ENCODE data around the gene GREB1.

GREB1 gene

GRCh38 chr2:11533278-11534070 is at the start of gene GREB1:
Gene GREB1, plus strand, starts transcription at chr2:11534045. Its CDS starts 22,570 bp downstream, at chr2:11556615.
- DNase-seq = no peak

DNA sequence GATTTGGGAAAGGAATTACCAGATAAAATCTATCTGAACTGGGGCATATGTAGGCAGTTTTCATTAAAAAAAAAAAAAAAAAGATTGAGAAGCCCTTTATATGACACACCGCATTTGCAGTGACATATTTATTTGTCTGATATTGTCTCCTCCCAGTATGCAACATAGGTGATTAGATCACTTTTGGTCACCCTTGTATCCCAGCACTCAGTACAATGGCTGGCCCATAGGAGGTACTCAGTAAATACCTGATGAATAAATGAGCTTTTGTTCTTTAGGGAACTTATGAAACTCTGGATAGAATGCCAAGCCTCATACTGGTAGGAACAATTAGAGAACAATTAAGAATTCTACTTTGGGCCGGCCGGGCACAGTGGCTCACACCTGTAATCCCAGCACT is 45.0 kb upstream of the GREB1 start:
- DNase-seq = no peak

- no peak for DNase-seq
Observed at GRCh38 chr2:11490194-11490593, 43.7 kb upstream of the GREB1 start.

DNA sequence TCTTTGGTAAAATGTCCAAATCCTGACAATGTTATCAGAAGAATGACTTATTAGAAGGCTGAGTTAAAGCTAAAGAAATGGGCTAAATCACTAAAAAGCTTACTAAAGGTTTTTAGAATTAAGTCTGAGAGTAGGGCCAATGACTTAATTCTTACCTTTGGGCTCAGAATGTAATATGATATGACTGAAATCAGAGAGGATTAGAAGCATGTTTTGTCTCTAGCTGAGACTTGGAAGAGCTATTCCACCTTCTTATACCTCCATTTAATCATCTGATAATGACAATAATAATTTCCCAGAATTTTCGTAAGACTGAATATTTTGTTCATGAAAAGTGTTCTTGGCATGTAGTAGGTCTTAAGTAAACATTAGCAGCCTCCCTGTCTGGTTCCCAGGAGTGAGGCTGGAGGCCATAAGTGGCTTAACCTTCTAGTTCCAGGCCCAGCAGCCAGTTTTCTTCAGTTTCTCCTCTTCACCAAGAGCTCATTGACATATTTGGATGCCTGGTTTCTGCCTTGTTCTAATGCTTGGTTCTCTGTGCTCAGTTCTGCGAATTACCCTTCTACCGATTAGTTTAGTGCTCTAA is 42.4 kb upstream of the GREB1 start:
- DNase-seq = no peak

DNA sequence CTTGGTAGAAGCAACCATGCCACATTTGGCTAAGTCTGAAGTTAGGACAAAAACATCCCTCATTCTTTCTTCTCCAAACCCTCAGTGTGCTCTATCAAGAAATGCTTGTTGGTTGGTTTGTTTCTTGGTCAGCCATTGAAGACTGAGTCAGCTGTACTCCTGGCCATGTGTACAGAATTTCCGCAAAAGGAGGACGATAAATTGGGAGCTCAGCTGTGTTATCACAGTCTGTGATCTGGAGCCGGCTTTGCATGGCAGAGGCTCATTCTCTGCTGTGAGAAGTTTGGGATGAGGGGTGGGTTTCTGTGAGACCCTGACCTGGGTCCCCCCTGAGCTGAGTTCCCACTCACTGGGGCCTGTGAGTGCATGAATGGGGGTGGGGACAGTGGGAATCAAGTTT is 41.6 kb upstream of the GREB1 start:
- no peak for DNase-seq

- no peak for DNase-seq
Observed at GRCh38 chr2:11492720-11493119, 41.1 kb upstream of the GREB1 start.

- DNase-seq = no peak
Observed at GRCh38 chr2:11493282-11493681, 40.6 kb upstream of the GREB1 start.

DNA sequence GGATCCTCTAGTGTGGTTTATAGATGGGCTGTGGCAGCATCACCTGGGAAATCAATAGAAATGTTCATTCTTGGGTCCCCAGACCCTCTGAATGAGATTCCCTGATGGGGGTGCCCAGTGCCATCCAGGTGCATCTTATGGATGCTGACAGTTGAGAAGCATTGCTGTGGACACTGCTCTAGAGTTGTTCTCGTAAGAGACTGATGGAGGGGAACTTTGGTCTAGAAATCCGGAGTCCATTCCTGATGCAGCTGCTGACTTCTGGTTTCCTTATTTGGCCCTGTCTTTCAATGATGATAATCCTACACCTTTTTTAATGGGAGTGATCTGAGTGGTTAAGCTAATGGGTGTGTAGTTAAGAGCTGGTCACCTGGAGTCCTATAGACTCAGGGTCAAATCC is 39.5 kb upstream of the GREB1 start:
- DNase-seq = no peak

GRCh38 chr2:11495844-11496681 is 37.8 kb upstream of the GREB1 start:
- DNase-seq = no peak

DNA sequence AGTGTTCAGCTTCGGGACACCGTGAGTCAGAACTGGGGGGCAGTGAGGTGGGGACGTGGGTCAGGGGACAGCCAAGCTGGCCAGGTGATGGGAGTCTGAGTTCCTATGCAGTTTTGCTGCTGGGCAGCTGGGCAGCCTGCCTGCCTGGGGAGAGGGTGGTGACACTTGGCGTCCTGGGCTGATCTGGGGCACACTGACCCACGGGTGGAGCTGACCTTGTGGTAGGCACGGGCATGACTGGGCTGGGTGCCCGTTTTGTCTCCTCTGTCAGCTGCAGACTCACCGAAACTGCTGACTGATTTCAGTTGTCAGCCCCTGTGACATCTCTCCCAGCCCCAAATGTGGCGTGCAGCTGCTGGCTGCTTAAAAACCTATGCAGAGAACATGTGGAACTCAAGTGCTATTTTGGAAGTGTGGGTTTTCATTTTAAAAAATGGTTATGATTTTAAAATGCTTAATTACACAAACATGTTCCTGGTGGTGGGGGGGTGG is 35.3 kb upstream of the GREB1 start:
- DNase-seq = no peak

DNA sequence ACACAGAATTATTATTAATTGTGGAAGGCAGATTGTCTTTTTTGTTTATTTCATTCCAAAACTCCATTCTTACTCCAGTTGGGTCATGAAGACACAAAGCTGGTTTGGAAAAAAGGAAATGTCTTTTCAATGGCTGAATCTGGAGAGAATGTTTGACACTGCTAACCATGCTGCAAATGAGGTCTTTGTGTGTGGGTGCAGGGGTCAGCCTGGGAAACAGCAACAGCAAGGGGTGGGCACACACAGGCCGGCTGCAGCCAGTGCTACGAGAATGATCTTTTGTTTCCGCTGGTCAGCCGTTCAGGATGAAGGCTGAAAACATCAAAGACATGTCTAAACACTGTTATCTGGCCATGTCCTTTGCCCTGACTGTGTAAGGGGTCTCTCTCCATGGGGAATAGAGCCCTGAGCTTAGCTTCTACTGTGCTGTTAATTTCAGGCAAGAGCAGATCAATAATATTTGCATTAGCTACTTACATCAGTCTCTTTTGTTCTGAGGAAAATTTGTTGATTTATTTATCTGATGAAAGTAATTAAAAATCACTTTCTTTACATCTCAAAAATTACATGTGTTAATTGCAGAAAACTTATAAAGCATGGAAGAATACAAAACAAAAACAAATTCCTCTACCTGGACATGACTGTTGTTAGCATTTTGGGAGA is 34.6 kb upstream of the GREB1 start:
- DNase-seq = no peak

- no peak for DNase-seq
Observed at GRCh38 chr2:11500702-11501303, 33.0 kb upstream of the GREB1 start.

GRCh38 chr2:11502740-11503292 is 31.0 kb upstream of the GREB1 start:
- no peak for DNase-seq

DNA sequence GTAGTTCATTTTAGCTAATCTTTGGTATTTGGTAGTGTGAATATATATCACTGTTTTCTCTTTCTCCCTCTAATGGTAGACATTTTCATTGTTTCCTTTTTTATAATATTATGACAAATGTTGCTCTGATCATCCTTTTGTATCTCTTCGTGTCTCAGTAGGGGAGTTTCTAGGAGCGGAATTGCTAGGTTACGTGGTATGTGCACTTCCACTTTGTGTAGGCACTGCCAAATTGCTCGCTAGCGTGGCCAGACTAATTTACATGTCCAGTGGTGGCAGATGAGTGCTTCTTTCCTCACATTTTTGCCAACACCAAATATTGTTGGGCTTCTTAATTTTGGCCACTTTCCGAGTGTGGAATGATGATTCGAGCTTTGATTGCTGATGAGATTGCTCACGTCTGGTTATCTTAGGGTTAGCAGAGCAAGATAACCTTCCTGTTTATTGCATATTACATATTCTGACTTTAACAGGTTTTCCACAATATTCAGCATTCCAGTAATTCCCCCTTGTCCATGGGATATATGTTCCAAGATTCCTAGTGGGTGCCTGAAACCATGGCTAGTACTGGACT is 30.4 kb upstream of the GREB1 start:
- DNase-seq = no peak

- DNase-seq = no peak
Observed at GRCh38 chr2:11505652-11506610, 27.9 kb upstream of the GREB1 start.

GRCh38 chr2:11506611-11506969 is 27.3 kb upstream of the GREB1 start:
- DNase-seq = no peak

- DNase-seq = no peak
Observed at GRCh38 chr2:11507517-11507916, 26.3 kb upstream of the GREB1 start.

DNA sequence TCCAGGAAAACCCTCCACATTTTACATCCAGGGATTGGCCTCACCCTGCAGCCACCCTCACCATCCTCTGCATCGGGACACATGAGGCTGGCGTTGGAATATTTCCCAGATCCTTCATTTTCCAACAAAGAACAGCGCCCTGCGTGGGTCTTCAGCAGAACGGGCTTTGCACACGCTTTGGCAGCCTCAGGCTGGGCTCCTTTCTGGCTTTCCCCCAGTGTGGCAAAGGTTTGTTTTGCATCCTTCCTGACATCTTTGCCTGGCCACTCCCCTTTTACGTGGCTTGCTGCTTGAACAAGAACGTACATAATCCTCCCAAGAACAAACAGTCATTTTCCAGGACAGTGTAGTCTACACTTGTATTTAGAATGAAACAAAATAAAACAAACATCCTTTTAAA is 25.6 kb upstream of the GREB1 start:
- no peak for DNase-seq

- DNase-seq = no peak
Observed at GRCh38 chr2:11509657-11510360, 24.0 kb upstream of the GREB1 start.

DNA sequence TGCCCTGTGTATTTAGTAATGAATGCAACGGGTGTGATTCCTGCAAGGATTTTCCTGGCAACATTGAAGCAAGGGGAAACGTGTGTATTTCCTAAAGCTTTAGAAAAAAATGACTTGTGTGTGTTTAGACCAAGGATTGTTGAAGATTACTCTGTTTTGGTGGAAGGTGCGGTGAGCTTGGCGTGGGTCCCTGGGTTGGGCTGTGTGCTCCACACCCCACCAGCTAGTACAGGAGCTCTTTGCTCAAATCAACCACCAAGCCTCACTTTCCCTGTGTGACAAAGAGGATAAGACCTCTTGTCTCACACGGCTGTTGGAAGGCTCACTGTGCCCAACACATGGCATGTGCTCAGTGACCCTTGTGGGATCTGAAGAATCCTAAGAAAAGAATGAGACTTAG is 21.4 kb upstream of the GREB1 start:
- DNase-seq = no peak

Data from COR-L47 (cell line).